Endothelial cell of umbilical vein (primary cell): ENCODE data around the gene TLR6. TPM values are rescaled to one million over a fixed set of nuclear protein-coding genes. Genes with fewer than 3 reads are reported as not detected.

Source experiments
- BruUV-seq: library from RNA; stranded (reverse); fragments of 400-500 nt; replicated peaks from 2 replicates; lab custom pipeline; 2021; lab: Mats Ljungman, UMichigan
- CTCF ChIA-PET: fragments of 300-600, 350-600 bp; sonication (Branson Sonifier 250); formaldehyde crosslinking; loops from one replicate; lab custom pipeline; 2021; ENCODE audit warnings: antibody characterized with exemption, inconsistent platforms; lab: Charles Lee
- POLR2A ChIA-PET: fragments of 300-600, 350-600 bp; sonication (Branson Sonifier 250); formaldehyde crosslinking; loops from one replicate; lab custom pipeline; 2021; ENCODE audit warnings: antibody characterized with exemption, inconsistent platforms; lab: Charles Lee
- DNase-seq: peaks from one replicate; pipeline ENCODE4 v3.0.0-alpha.2; 2011; ENCODE audit warnings: low read depth, low spot score
- FAIRE-seq: peaks from 2 replicates; lab custom pipeline; 2011; peaks lifted over from hg19 to GRCh38; lab: Jason Lieb, UNC
- H2AFZ ChIP-seq: 2 replicates; pipeline ENCODE4 v1.6.0; 2012; ENCODE audit warnings: low read depth, low read length, control low read depth, inconsistent platforms
- H3K27ac ChIP-seq: 2 replicates; pipeline ENCODE4 v1.5.1; 2011; ENCODE audit warnings: low read depth, mild to moderate bottlenecking, control low read depth, low read length, moderate library complexity; ENCODE audit not compliant: insufficient read depth
- H3K27me3 ChIP-seq, 2 experiments: 2 replicates each; pipeline versions ENCODE4 v1.6.0 to v1.6.1; 2011; ENCODE audit warnings: low read length in 2 of 2, mixed read lengths in 1 of 2; ENCODE audit not compliant: control insufficient read depth in 2 of 2, insufficient read depth in 2 of 2
- H3K36me3 ChIP-seq, 2 experiments: 2 replicates in 1 of 2; 3 replicates in 1 of 2; pipeline ENCODE4 v1.5.1; 2011; ENCODE audit warnings: low read length in 2 of 2, mild to moderate bottlenecking in 1 of 2, moderate library complexity in 1 of 2; ENCODE audit not compliant: control insufficient read depth in 2 of 2, insufficient read depth in 2 of 2; ENCODE audit errors: extremely low read depth in 1 of 2
- H3K4me1 ChIP-seq: 3 replicates; pipeline ENCODE4 v1.5.1; 2011; ENCODE audit warnings: mild to moderate bottlenecking, low read length; ENCODE audit not compliant: control insufficient read depth, insufficient read depth; ENCODE audit errors: extremely low read depth
- H3K4me2 ChIP-seq: 2 replicates; pipeline ENCODE4 v1.6.1; 2011; ENCODE audit warnings: low read length, control low read depth, mixed read lengths; ENCODE audit not compliant: insufficient read depth
- H3K4me3 ChIP-seq, 3 experiments: fragments of 200-600 bp in 1 of 3; sonication (generic), shearing (Covaris generic) in 1 of 3; replicated peaks in 1 of 3; 2 replicates each; pipeline ENCODE4 v1.5.1; 2011 to 2016; ENCODE audit warnings: control low read depth in 3 of 3, low read length in 3 of 3, mild to moderate bottlenecking in 2 of 3, inconsistent platforms in 1 of 3, low read depth in 1 of 3, moderate library complexity in 1 of 3; ENCODE audit not compliant: insufficient read depth in 1 of 3
- H3K79me2 ChIP-seq: 2 replicates; pipeline ENCODE4 v1.6.0; 2012; ENCODE audit warnings: low read length, inconsistent platforms; ENCODE audit not compliant: control insufficient read depth, insufficient read depth
- H3K9ac ChIP-seq: replicated peaks from 2 replicates; pipeline ENCODE3; 2011; ENCODE audit warnings: low read length, control low read depth; ENCODE audit not compliant: insufficient read depth; ENCODE audit errors: extremely low read depth
- H3K9me1 ChIP-seq: replicated peaks from 3 replicates; pipeline ENCODE4 v1.6.0; 2011; ENCODE audit warnings: mild to moderate bottlenecking, low read length; ENCODE audit not compliant: control insufficient read depth, insufficient read depth; ENCODE audit errors: extremely low read depth
- H3K9me3 ChIP-seq: replicated peaks from 2 replicates; pipeline ENCODE4 v1.5.1; 2012; ENCODE audit warnings: low read length, inconsistent platforms; ENCODE audit not compliant: control insufficient read depth, insufficient read depth
- H4K20me1 ChIP-seq: replicated peaks from 2 replicates; pipeline ENCODE3; 2011; ENCODE audit warnings: mild to moderate bottlenecking, low read length; ENCODE audit not compliant: control insufficient read depth, insufficient read depth; ENCODE audit errors: extremely low read depth
- EZH2 ChIP-seq: IDR thresholded peaks from 2 replicates; pipeline ENCODE4 v1.6.1; 2012; ENCODE audit warnings: borderline replicate concordance, low read depth, mild to moderate bottlenecking, moderate library complexity, low read length, inconsistent platforms; ENCODE audit not compliant: severe bottlenecking
- FOS ChIP-seq: IDR thresholded peaks from 2 replicates; pipeline ENCODE4 v1.6.1; 2011; ENCODE audit warnings: mild to moderate bottlenecking, low read length, moderate library complexity, borderline replicate concordance; ENCODE audit not compliant: insufficient read depth
- GATA2 ChIP-seq: IDR thresholded peaks from 2 replicates; pipeline ENCODE4 v1.7.0; 2011; ENCODE audit warnings: low read depth, mild to moderate bottlenecking, moderate library complexity, mixed read lengths, low read length; ENCODE audit not compliant: insufficient read length, insufficient read depth
- JUN ChIP-seq: IDR thresholded peaks from 2 replicates; pipeline ENCODE4 v1.6.1; 2011; ENCODE audit warnings: borderline replicate concordance, low read depth; ENCODE audit not compliant: insufficient read length, insufficient read depth
- MYC ChIP-seq: IDR thresholded peaks from one replicate; pipeline ENCODE4 v1.6.1; 2011; ENCODE audit warnings: mild to moderate bottlenecking, low read depth, low read length
- POLR2A ChIP-seq: IDR thresholded peaks from 2 replicates; pipeline ENCODE4 v1.6.1; 2012; ENCODE audit warnings: low read depth, mild to moderate bottlenecking, control low read depth, low read length
- POLR2AphosphoS5 ChIP-seq: IDR thresholded peaks from 2 replicates; pipeline ENCODE4 v1.6.1; 2012; ENCODE audit warnings: low read depth, mild to moderate bottlenecking, control low read depth, low read length, moderate library complexity; ENCODE audit not compliant: insufficient read depth
- dilution Hi-C: fragments of 300-500 bp; cut with MboI; formaldehyde crosslinking; loops from one replicate; pipeline ENCODE4 v1.15.0; 2019; ENCODE audit warnings: low sequenced_read_pairs; ENCODE audit not compliant: extremely low pct_ligation_motif_present
- intact Hi-C: fragments of 100-400 bp; cut with micrococcal nuclease; formaldehyde crosslinking; loops from one replicate; pipeline ENCODE4 v1.10.0; 2022
- polyA plus RNA-seq, 4 experiments: library from polyadenylated mRNA; depleted of rRNA in 3 of 4; stranded (reverse) in 3 of 4; unstranded in 1 of 4; fragments of >200 nt; gene quantifications; 2 replicates each; pipeline versions ENCODE4 v1.2.1 to v1.2.3, GENCODE V29; 2011 to 2012; ENCODE audit warnings: missing spikeins in 1 of 4
- total RNA-seq: library from RNA; stranded (reverse); gene quantifications from 2 replicates; pipeline ENCODE4 v1.2.3, GENCODE V29; 2021
- TF ChIP-seq, protein P1 (sequence below): IDR thresholded peaks from 2 replicates; pipeline ENCODE4 v1.6.1; 2011; ENCODE audit not compliant: insufficient read depth, insufficient read length
- TF ChIP-seq, protein P2 (sequence below), 2 donors: IDR thresholded peaks; 1 replicate in 1 of 2; 2 replicates in 1 of 2; pipeline ENCODE4 v1.5.1; 2011; ENCODE audit warnings: low read length in 2 of 2, mild to moderate bottlenecking in 2 of 2, moderate library complexity in 2 of 2, control low read depth in 1 of 2, inconsistent platforms in 1 of 2, low read depth in 1 of 2; ENCODE audit not compliant: insufficient read depth in 1 of 2; ENCODE audit errors: extremely low read depth in 1 of 2

Gene TLR6
- total and polyA plus RNA-seq, 2 donors (not counting 3 experiments of a cell fraction or from before 2014, with no cell fraction given) = 0.19 to 1.7 TPM

DNA sequence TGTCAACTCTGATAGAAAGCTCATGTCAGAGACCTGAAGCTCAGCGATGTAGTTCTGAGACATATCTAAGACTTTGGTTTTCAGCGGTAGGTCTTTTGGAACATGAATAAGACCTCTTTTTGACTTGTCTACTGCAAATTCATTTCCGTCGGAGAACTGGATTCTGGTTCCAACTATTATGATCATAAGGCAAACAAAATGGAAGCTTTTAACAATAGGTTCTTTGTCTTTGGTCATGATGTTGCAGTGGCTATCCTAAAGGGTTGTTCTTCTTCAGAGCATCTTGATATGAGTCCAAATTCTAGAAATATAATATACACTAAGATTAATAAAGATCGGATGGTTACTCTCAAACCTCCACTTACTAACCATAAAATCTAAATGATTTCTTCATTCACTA, 27.4 kb downstream of the TLR6 start:
- H2AFZ ChIP-seq = no peak overlapping the region
- H3K9me1 ChIP-seq = no peaks in the 10 kb centered on the region
- no peak overlapping the region for H3K9ac ChIP-seq
- no peaks in the 10 kb centered on the region for H3K36me3 ChIP-seq
- no peaks in the 10 kb centered on the region for H3K4me1 ChIP-seq
- H3K4me3 ChIP-seq = no peak overlapping the region
- no peak overlapping the region for H3K27ac ChIP-seq
- no TSS peak for BruUV-seq
- no peaks in the 10 kb centered on the region for H3K79me2 ChIP-seq
- ChIA-PET CTCF (interaction anchor here (1.3 to 1.5 kb wide), 2 partner anchors 25 to 70 kb away, joined by 3 to 6 read pairs; no protein-coding TSS in a partner anchor), POLR2A (no interaction called here)
- FAIRE-seq (no peak), DNase-seq (no peak)
- intact Hi-C loops (no loop called here), dilution Hi-C loops (no loop called here)
- H3K27me3 ChIP-seq = peaks cover 4 to 5% of the 10 kb centered on the region in 2 experiments
- H3K9me3 ChIP-seq = no peaks in the 10 kb centered on the region
- TF ChIP-seq JUN (no peak), EZH2 (no peak), FOS (no peak), GATA2 (no peak), MYC (no peak), POLR2A (no peak), POLR2AphosphoS5 (no peak)
- TF ChIP-seq, protein P1, sequence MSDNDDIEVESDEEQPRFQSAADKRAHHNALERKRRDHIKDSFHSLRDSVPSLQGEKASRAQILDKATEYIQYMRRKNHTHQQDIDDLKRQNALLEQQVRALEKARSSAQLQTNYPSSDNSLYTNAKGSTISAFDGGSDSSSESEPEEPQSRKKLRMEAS = no peak
- TF ChIP-seq, protein P2, sequence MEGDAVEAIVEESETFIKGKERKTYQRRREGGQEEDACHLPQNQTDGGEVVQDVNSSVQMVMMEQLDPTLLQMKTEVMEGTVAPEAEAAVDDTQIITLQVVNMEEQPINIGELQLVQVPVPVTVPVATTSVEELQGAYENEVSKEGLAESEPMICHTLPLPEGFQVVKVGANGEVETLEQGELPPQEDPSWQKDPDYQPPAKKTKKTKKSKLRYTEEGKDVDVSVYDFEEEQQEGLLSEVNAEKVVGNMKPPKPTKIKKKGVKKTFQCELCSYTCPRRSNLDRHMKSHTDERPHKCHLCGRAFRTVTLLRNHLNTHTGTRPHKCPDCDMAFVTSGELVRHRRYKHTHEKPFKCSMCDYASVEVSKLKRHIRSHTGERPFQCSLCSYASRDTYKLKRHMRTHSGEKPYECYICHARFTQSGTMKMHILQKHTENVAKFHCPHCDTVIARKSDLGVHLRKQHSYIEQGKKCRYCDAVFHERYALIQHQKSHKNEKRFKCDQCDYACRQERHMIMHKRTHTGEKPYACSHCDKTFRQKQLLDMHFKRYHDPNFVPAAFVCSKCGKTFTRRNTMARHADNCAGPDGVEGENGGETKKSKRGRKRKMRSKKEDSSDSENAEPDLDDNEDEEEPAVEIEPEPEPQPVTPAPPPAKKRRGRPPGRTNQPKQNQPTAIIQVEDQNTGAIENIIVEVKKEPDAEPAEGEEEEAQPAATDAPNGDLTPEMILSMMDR (IDR thresholded peaks at IDR 0.05; ENCODE audit: extremely low read depth in 1 of 2, insufficient read depth in 1 of 2, low read depth in 1 of 2, low read length in 2 of 2) = no peak
- H3K4me2 ChIP-seq = no peak overlapping the region
- no peaks in the 10 kb centered on the region for H4K20me1 ChIP-seq
